A549 (cell line): Measurements from ENCODE around the gene SOCS7. TPM values are rescaled to one million over a fixed set of nuclear protein-coding genes. Genes with fewer than 3 reads are reported as not detected.

Experiments
- ATAC-seq, 2 experiments: fragments of 200-7000 bp in 1 of 2; fragments of >200 bp in 1 of 2; cut with Nextera tagmentation in 1 of 2; cut with Tn5 transposase in 1 of 2; 3 replicates each; pipeline versions ENCODE4 v1.8.0 to v1.9.1; 2018 to 2020; ENCODE audit warnings: mild to moderate bottlenecking in 1 of 2, moderate library complexity in 1 of 2
- CTCF ChIA-PET: fragments of 300-600 bp; sonication (Branson Sonifier 250); formaldehyde crosslinking; extraction: SDS; loops from one replicate; lab custom pipeline; 2021; ENCODE audit warnings: antibody characterized with exemption, inconsistent platforms; lab: Yijun Ruan, JAX
- POLR2A ChIA-PET: fragments of 350-600 bp; formaldehyde crosslinking; extraction: SDS; loops from one replicate; lab custom pipeline; 2021; ENCODE audit warnings: antibody characterized with exemption, inconsistent platforms; lab: Yijun Ruan, JAX
- DNase-seq, 2 experiments: peaks; one replicate each; pipeline versions ENCODE4 v3.0.0 to v3.0.0-alpha.2; 2011 to 2016; ENCODE audit warnings: low read depth in 1 of 2, low spot score in 1 of 2
- FAIRE-seq: peaks from 2 replicates; lab custom pipeline; 2011; peaks lifted over from hg19 to GRCh38; lab: Jason Lieb, UNC
- H3K27ac ChIP-seq, 2 experiments: fragments of >200 bp; sonication (Bioruptor Twin); formaldehyde crosslinking; 3 replicates each; pipeline ENCODE4 v1.5.1; 2016 to 2017
- H3K4me1 ChIP-seq: fragments of >200 bp; sonication (Bioruptor Twin); formaldehyde crosslinking; 3 replicates; pipeline ENCODE4 v1.6.1; 2016
- H3K4me2 ChIP-seq: fragments of >200 bp; sonication (Bioruptor Twin); formaldehyde crosslinking; 3 replicates; pipeline ENCODE4 v1.6.1; 2016
- H3K4me3 ChIP-seq: fragments of >200 bp; sonication (Bioruptor Twin); formaldehyde crosslinking; 3 replicates; pipeline ENCODE4 v1.5.1; 2016
- H3K9me3 ChIP-seq: fragments of >200 bp; sonication (Bioruptor Twin); formaldehyde crosslinking; 3 replicates; pipeline ENCODE4 v1.6.1; 2016
- BHLHE40 ChIP-seq: IDR thresholded peaks from 2 replicates; pipeline ENCODE4 v1.6.1; 2012; ENCODE audit warnings: low read depth, low read length, inconsistent platforms
- CBX2 ChIP-seq: fragments of 200-600 bp; sonication (generic); IDR thresholded peaks from 2 replicates; pipeline ENCODE4 v1.6.1; 2016; ENCODE audit warnings: low read depth, mild to moderate bottlenecking, borderline replicate concordance
- FOSL2 ChIP-seq, 2 experiments: fragments of 450-650 bp in 1 of 2; fragments of >200 bp in 1 of 2; sonication (Bioruptor Twin) in 1 of 2; formaldehyde crosslinking; IDR thresholded peaks; 2 replicates each; pipeline versions ENCODE4 v1.5.0 to v1.6.1; 2016 to 2020; ENCODE audit warnings: mild to moderate bottlenecking in 1 of 2, moderate library complexity in 1 of 2
- FOXS1 ChIP-seq: fragments of 250-450 bp; sonication (Bioruptor Pico); IDR thresholded peaks from 2 replicates; pipeline ENCODE4 v1.5.0; 2020; ENCODE audit warnings: mild to moderate bottlenecking, moderate library complexity
- MAFK ChIP-seq: fragments of 450-650 bp; IDR thresholded peaks from 2 replicates; pipeline ENCODE4 v1.6.1; 2014; ENCODE audit not compliant: partially characterized antibody
- RAD21 ChIP-seq, 2 experiments: fragments of >200 bp in 1 of 2; sonication (Bioruptor Twin) in 1 of 2; formaldehyde crosslinking in 1 of 2; IDR thresholded peaks in 1 of 2; conservative IDR thresholded peaks in 1 of 2; 2 replicates in 1 of 2; 3 replicates in 1 of 2; pipeline ENCODE4 v1.6.1; 2012 to 2018; ENCODE audit warnings: inconsistent platforms in 1 of 2
- REST ChIP-seq: fragments of 200-600 bp; sonication (generic); IDR thresholded peaks from 2 replicates; pipeline ENCODE4 v1.6.1; 2016; ENCODE audit warnings: antibody characterized with exemption, mild to moderate bottlenecking, moderate library complexity
- RNF2 ChIP-seq: fragments of 200-600 bp; sonication (generic); IDR thresholded peaks from 2 replicates; pipeline ENCODE4 v1.6.1; 2016; ENCODE audit warnings: low read depth, mild to moderate bottlenecking, antibody characterized with exemption, moderate library complexity, borderline replicate concordance
- SMC3 ChIP-seq: fragments of >200 bp; sonication (Bioruptor Twin); formaldehyde crosslinking; IDR thresholded peaks from 3 replicates; pipeline ENCODE4 v1.6.1; 2018; ENCODE audit warnings: inconsistent platforms
- ZC3H11A ChIP-seq: fragments of 450-650 bp; IDR thresholded peaks from 2 replicates; pipeline ENCODE4 v1.6.1; 2014; ENCODE audit warnings: antibody characterized with exemption, mild to moderate bottlenecking
- WGBS: methylation state at CpG from one replicate; pipeline ENCODE4 v1.1.6; 2017; ENCODE audit errors: missing lambda C conversion rate; 5-methylcytosine and 5-hydroxymethylcytosine counted together
- polyA plus RNA-seq, 4 experiments: library from polyadenylated mRNA; depleted of rRNA in 3 of 4; stranded (reverse); fragments of >200 nt; fragmentation: RNase III in 1 of 4; extraction: RNeasy Plus Mini Kit Qiagen cat#74134 plus additional on column Dnase treatment in 1 of 4; gene quantifications; 2 replicates in 3 of 4; 3 replicates in 1 of 4; pipeline ENCODE4 v1.2.3, GENCODE V29; 2011 to 2017
- TF ChIP-seq, protein P1 (sequence below): IDR thresholded peaks from 2 replicates; pipeline ENCODE4 v1.6.1; 2012
- TF ChIP-seq, protein P2 (sequence below): fragments of >200 bp; sonication (Bioruptor Twin); formaldehyde crosslinking; IDR thresholded peaks from 3 replicates; pipeline ENCODE4 v1.5.1; 2016
- TF ChIP-seq, protein P3 (sequence below): IDR thresholded peaks from 2 replicates; pipeline ENCODE4 v1.6.1; 2012
- TF ChIP-seq, protein P4 (sequence below): fragments of >200 bp; sonication (Bioruptor Twin); formaldehyde crosslinking; IDR thresholded peaks from 3 replicates; pipeline ENCODE4 v1.6.1; 2016

SOCS7 gene
- polyA plus RNA-seq, 2 of the 4 experiments (the other 2 are of a cell fraction), result 14.4 to 20.6 TPM

- TF ChIP-seq REST, result no peak
Observed at GRCh38 chr17:38332735-38333134, 18.9 kb upstream of the SOCS7 start (continued).

DNA sequence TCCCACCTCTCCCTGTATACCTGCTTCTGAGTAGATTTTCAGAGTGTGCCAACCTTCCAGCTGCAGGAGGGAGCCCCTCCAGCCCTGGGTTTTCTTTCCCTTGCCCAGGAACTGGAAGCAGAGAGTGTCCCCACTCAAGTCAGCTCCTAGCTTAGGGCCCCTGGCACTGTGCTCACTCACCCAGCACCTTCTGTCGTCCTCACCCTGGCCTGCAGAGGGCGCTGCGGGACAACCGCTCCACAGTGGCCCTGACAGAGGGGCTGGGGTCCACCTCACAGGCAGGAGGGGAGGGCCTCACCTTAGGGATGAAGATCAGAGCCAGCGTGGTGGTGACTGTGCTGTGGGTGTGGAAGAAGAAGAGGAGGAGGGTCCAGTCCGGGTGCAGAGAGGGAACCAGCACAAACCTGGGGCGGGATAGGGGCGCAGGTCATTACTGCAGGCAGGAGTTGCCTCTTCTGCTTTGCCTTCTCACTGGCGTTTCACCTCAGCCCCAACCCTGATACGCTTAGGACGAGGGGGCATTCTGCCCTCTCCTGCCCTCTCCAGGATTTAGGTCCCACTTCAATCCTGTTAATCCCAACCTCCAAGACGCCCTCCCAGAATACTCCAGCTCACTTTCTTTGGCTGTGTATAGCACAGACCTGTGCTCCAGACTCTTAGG lies 17.9 kb upstream of the SOCS7 start:
- Histone ChIP-seq H3K9me3 (no peaks in the 10 kb centered on the region), H3K27ac (no peak overlapping the region), H3K4me2 (no peak overlapping the region), H3K4me3 (no peak overlapping the region), H3K4me1 (no peaks in the 10 kb centered on the region)
- WGBS, result 39% methylated on average over 11 of the region's 12 CpGs
- peak; percentile 32 to 83; a peak in 4 of 6 replicates for ATAC-seq
- no peak for FAIRE-seq
- TF ChIP-seq, protein P1, sequence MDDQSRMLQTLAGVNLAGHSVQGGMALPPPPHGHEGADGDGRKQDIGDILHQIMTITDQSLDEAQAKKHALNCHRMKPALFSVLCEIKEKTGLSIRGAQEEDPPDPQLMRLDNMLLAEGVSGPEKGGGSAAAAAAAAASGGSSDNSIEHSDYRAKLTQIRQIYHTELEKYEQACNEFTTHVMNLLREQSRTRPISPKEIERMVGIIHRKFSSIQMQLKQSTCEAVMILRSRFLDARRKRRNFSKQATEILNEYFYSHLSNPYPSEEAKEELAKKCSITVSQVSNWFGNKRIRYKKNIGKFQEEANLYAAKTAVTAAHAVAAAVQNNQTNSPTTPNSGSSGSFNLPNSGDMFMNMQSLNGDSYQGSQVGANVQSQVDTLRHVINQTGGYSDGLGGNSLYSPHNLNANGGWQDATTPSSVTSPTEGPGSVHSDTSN, result no peak
- peak; percentile 47 to 54; a peak in 3 of 5 replicates for TF ChIP-seq RAD21 (conservative IDR thresholded peaks at IDR 0.05 in 1 of 2, IDR thresholded peaks at IDR 0.05 in 1 of 2)
- peak; percentile 27; the same call in 1 of the 3 replicates for TF ChIP-seq SMC3
- TF ChIP-seq, protein P2, sequence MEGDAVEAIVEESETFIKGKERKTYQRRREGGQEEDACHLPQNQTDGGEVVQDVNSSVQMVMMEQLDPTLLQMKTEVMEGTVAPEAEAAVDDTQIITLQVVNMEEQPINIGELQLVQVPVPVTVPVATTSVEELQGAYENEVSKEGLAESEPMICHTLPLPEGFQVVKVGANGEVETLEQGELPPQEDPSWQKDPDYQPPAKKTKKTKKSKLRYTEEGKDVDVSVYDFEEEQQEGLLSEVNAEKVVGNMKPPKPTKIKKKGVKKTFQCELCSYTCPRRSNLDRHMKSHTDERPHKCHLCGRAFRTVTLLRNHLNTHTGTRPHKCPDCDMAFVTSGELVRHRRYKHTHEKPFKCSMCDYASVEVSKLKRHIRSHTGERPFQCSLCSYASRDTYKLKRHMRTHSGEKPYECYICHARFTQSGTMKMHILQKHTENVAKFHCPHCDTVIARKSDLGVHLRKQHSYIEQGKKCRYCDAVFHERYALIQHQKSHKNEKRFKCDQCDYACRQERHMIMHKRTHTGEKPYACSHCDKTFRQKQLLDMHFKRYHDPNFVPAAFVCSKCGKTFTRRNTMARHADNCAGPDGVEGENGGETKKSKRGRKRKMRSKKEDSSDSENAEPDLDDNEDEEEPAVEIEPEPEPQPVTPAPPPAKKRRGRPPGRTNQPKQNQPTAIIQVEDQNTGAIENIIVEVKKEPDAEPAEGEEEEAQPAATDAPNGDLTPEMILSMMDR, result peak; percentile 63
- no peak for TF ChIP-seq BHLHE40
- no peak for TF ChIP-seq ZC3H11A
- ChIA-PET CTCF (interaction anchor here (0.6 to 30.7 kb wide), 23 partner anchors 7 to 334 kb away, joined by 3 to 675 read pairs (median 4); partner anchors contain the start of genes GPR179 and SOCS7), POLR2A (no interaction called here)
- peak; percentile 44 to 59 for DNase-seq

- no peak for FAIRE-seq
- Histone ChIP-seq H3K4me3 (no peak overlapping the region), H3K4me1 (no peaks in the 10 kb centered on the region), H3K27ac (no peak overlapping the region), H3K4me2 (no peak overlapping the region), H3K9me3 (no peaks in the 10 kb centered on the region)
- WGBS, result 74% methylated on average over 30 of the region's 30 CpGs
- DNase-seq, result no peak
- no peak for TF ChIP-seq RNF2
- ChIA-PET CTCF (interaction anchor here (1.1 to 30.7 kb wide), 4 partner anchors 8 to 78 kb away, joined by 3 to 675 read pairs (median 355); partner anchors contain the start of genes GPR179 and SOCS7), POLR2A (no interaction called here)
- no peak for ATAC-seq
Observed at GRCh38 chr17:38334480-38335364, 16.9 kb upstream of the SOCS7 start.

GRCh38 chr17:38336838-38337237 lies 14.8 kb upstream of the SOCS7 start:
- no peak for ATAC-seq
- TF ChIP-seq FOSL2 (IDR thresholded peaks at IDR 0.05), result no peak
- TF ChIP-seq FOSL2 (CRISPR knock-in tag; IDR thresholded peaks at IDR 0.05), result no peak
- TF ChIP-seq FOXS1 (CRISPR knock-in tag), result no peak
- TF ChIP-seq MAFK, result no peak
- TF ChIP-seq, protein P3, sequence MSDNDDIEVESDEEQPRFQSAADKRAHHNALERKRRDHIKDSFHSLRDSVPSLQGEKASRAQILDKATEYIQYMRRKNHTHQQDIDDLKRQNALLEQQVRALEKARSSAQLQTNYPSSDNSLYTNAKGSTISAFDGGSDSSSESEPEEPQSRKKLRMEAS, result no peak
- TF ChIP-seq, protein P4, sequence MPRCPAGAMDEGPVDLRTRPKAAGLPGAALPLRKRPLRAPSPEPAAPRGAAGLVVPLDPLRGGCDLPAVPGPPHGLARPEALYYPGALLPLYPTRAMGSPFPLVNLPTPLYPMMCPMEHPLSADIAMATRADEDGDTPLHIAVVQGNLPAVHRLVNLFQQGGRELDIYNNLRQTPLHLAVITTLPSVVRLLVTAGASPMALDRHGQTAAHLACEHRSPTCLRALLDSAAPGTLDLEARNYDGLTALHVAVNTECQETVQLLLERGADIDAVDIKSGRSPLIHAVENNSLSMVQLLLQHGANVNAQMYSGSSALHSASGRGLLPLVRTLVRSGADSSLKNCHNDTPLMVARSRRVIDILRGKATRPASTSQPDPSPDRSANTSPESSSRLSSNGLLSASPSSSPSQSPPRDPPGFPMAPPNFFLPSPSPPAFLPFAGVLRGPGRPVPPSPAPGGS, result no peak
- TF ChIP-seq CBX2, result no peak
- TF ChIP-seq BHLHE40, result no peak
- TF ChIP-seq, all 56 proteins: peak for 0
- Histone ChIP-seq H3K27ac (no peak overlapping the region), H3K4me3 (no peak overlapping the region), H3K9me3 (no peaks in the 10 kb centered on the region), H3K4me1 (no peaks in the 10 kb centered on the region; the same call in 2 of the 3 replicates), H3K4me2 (no peak overlapping the region)
- FAIRE-seq (no peak), DNase-seq (no peak)
- 82% methylated on average over 11 of the region's 11 CpGs for WGBS
- ChIA-PET POLR2A (no interaction called here), CTCF (interaction anchor here (0.6 to 30.7 kb wide), 3 partner anchors 6 to 248 kb away, joined by 3 to 675 read pairs (median 675); partner anchors contain the start of genes GPR179 and SOCS7)
